Measurements from ENCODE around the gene DISC1. TPM values are rescaled to one million over a fixed set of nuclear protein-coding genes. Genes with fewer than 3 reads are reported as not detected.

The DISC1 gene
- polyA plus RNA-seq, 1 donor from 2014 or later = 0.84 TPM

DNA sequence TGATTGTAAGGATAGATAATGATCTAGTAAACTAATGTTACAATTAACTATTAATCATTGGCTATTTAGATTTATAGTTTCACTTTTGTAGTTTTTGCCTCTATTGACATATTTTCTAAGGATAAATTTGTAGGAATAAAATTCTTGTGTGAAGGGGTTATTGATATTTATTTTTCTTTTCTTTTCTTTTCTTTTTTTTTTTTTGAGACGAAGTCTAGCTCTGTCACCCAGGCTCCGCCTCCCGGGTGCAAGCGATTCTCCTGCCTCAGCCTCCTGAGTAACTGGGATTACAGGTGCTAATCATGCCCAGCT is 24.0 kb upstream of the DISC1 start:
- Histone ChIP-seq H4K20me1 (ENCODE audit: insufficient read depth) (no peaks in the 10 kb centered on the region), H2AFZ (ENCODE audit: low read depth, low read length) (no peak overlapping the region), H3K4me3 (ENCODE audit: low read length) (no peak overlapping the region), H3K9me3 (ENCODE audit: low read length) (no peaks in the 10 kb centered on the region), H3K27ac (ENCODE audit: low read length) (no peak overlapping the region), H3F3A (ENCODE audit: insufficient read depth, low read length, poor library complexity, severe bottlenecking) (no peaks in the 10 kb centered on the region), H3K27me3 (ENCODE audit: insufficient read depth, low read depth, low read length) (no peaks in the 10 kb centered on the region), H3K4me2 (ENCODE audit: low read length) (no peak overlapping the region), H3K79me2 (replicated peaks; ENCODE audit: insufficient read depth, low read length) (no peaks in the 10 kb centered on the region), H3K36me3 (ENCODE audit: insufficient read depth, low read length) (no peaks in the 10 kb centered on the region), H3K9me2 (ENCODE audit: insufficient read depth, low read length) (no peaks in the 10 kb centered on the region), H3K9ac (ENCODE audit: low read length) (no peak overlapping the region)
- TF ChIP-seq TAF1 (IDR thresholded peaks at IDR 0.05; ENCODE audit: low read depth) (no peak), RAD21 (conservative IDR thresholded peaks at IDR 0.05) (no peak), EZH2 (IDR thresholded peaks at IDR 0.05; ENCODE audit: borderline replicate concordance, insufficient read depth, low read length, poor library complexity, severe bottlenecking) (no peak), POLR2AphosphoS5 (IDR thresholded peaks at IDR 0.05) (no peak), EP300 (conservative IDR thresholded peaks at IDR 0.05; ENCODE audit: poor library complexity, severe bottlenecking) (no peak), MXI1 (conservative IDR thresholded peaks at IDR 0.05; ENCODE audit: poor library complexity, severe bottlenecking) (no peak), SMC3 (conservative IDR thresholded peaks at IDR 0.05; ENCODE audit: poor library complexity) (no peak)

DNA sequence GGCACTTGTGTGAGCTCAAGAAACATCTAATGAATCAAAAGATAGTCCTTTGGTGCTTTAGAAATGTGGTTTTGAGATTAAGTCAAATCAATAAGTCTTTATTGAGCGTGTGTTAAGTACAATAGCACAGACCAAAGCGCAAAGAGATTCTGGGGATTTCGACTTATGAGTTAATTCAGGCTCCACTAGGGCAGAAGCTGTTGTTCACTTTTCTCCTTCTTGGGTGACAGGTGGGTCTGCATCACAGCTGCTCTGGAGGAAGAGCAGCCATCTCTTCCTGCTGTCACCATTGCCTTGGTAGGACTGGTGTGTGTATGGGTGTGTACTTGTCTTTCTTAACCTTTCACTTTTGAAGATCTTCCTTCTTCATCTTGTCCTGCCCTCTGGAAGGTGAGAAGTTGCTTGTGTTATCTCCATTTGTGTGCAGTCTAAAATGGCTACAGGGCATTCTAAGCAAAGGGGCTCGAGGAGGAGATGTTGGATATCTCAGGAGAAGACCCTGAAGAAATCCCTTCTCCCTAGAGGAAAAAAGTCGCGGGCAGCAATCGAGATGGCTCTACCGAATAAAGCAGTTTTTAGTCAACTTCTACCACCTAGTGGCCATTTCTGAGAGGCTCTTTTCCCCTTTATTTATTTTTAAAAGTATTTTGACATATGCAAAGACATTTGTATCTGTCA is 22.9 kb upstream of the DISC1 start:
- no peak overlapping the region for H3K27ac ChIP-seq (ENCODE audit: low read length)
- no peaks in the 10 kb centered on the region for H4K20me1 ChIP-seq (ENCODE audit: insufficient read depth)
- H3K36me3 ChIP-seq (ENCODE audit: insufficient read depth, low read length) = no peaks in the 10 kb centered on the region
- H3F3A ChIP-seq (ENCODE audit: insufficient read depth, low read length, poor library complexity, severe bottlenecking) = no peaks in the 10 kb centered on the region
- no peak overlapping the region for H3K4me3 ChIP-seq (ENCODE audit: low read length)
- no peak overlapping the region for H3K4me2 ChIP-seq (ENCODE audit: low read length)
- no peak overlapping the region for H3K9ac ChIP-seq (ENCODE audit: low read length)
- H3K9me3 ChIP-seq (ENCODE audit: low read length) = no peaks in the 10 kb centered on the region
- no peak overlapping the region for H2AFZ ChIP-seq (ENCODE audit: low read depth, low read length)
- TF ChIP-seq POLR2AphosphoS5 (IDR thresholded peaks at IDR 0.05) (no peak), SMC3 (conservative IDR thresholded peaks at IDR 0.05; ENCODE audit: poor library complexity) (peak; percentile 76), RAD21 (conservative IDR thresholded peaks at IDR 0.05) (peak; percentile 79)
- TF ChIP-seq, protein P1, sequence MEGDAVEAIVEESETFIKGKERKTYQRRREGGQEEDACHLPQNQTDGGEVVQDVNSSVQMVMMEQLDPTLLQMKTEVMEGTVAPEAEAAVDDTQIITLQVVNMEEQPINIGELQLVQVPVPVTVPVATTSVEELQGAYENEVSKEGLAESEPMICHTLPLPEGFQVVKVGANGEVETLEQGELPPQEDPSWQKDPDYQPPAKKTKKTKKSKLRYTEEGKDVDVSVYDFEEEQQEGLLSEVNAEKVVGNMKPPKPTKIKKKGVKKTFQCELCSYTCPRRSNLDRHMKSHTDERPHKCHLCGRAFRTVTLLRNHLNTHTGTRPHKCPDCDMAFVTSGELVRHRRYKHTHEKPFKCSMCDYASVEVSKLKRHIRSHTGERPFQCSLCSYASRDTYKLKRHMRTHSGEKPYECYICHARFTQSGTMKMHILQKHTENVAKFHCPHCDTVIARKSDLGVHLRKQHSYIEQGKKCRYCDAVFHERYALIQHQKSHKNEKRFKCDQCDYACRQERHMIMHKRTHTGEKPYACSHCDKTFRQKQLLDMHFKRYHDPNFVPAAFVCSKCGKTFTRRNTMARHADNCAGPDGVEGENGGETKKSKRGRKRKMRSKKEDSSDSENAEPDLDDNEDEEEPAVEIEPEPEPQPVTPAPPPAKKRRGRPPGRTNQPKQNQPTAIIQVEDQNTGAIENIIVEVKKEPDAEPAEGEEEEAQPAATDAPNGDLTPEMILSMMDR (IDR thresholded peaks at IDR 0.05; ENCODE audit: poor library complexity, severe bottlenecking) = peak; percentile 78
- no peaks in the 10 kb centered on the region for H3K27me3 ChIP-seq (ENCODE audit: insufficient read depth, low read depth, low read length)
- H3K79me2 ChIP-seq (replicated peaks; ENCODE audit: insufficient read depth, low read length) = no peaks in the 10 kb centered on the region
- no peaks in the 10 kb centered on the region for H3K9me2 ChIP-seq (ENCODE audit: insufficient read depth, low read length)

DNA sequence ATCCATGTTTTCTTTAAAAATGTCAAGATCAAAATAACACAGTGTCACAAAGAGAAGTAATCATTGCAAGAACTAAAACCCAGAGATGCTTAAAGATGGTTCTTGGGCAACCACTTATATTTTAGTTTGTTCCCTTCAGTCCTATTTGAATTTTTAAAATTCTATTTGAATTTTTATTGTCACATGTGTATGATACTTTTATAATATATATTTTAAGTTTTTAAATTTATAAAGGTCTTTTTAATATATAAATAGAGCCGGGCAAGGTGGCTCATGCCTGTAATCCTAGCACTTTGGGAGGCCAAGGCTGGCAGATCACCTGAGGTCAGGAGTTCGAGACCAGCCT is 22.3 kb upstream of the DISC1 start:
- no peak overlapping the region for H3K4me3 ChIP-seq (ENCODE audit: low read length)
- no peak overlapping the region for H3K27ac ChIP-seq (ENCODE audit: low read length)
- TF ChIP-seq EZH2 (IDR thresholded peaks at IDR 0.05; ENCODE audit: borderline replicate concordance, insufficient read depth, low read length, poor library complexity, severe bottlenecking) (no peak), TAF1 (IDR thresholded peaks at IDR 0.05; ENCODE audit: low read depth) (no peak), POLR2AphosphoS5 (IDR thresholded peaks at IDR 0.05) (no peak), EP300 (conservative IDR thresholded peaks at IDR 0.05; ENCODE audit: poor library complexity, severe bottlenecking) (no peak), RAD21 (conservative IDR thresholded peaks at IDR 0.05) (no peak), SMC3 (conservative IDR thresholded peaks at IDR 0.05; ENCODE audit: poor library complexity) (no peak), MXI1 (conservative IDR thresholded peaks at IDR 0.05; ENCODE audit: poor library complexity, severe bottlenecking) (no peak)
- TF ChIP-seq, protein P1 (IDR thresholded peaks at IDR 0.05; ENCODE audit: poor library complexity, severe bottlenecking) = peak; percentile 21
- TF ChIP-seq, protein P2, sequence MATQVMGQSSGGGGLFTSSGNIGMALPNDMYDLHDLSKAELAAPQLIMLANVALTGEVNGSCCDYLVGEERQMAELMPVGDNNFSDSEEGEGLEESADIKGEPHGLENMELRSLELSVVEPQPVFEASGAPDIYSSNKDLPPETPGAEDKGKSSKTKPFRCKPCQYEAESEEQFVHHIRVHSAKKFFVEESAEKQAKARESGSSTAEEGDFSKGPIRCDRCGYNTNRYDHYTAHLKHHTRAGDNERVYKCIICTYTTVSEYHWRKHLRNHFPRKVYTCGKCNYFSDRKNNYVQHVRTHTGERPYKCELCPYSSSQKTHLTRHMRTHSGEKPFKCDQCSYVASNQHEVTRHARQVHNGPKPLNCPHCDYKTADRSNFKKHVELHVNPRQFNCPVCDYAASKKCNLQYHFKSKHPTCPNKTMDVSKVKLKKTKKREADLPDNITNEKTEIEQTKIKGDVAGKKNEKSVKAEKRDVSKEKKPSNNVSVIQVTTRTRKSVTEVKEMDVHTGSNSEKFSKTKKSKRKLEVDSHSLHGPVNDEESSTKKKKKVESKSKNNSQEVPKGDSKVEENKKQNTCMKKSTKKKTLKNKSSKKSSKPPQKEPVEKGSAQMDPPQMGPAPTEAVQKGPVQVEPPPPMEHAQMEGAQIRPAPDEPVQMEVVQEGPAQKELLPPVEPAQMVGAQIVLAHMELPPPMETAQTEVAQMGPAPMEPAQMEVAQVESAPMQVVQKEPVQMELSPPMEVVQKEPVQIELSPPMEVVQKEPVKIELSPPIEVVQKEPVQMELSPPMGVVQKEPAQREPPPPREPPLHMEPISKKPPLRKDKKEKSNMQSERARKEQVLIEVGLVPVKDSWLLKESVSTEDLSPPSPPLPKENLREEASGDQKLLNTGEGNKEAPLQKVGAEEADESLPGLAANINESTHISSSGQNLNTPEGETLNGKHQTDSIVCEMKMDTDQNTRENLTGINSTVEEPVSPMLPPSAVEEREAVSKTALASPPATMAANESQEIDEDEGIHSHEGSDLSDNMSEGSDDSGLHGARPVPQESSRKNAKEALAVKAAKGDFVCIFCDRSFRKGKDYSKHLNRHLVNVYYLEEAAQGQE (IDR thresholded peaks at IDR 0.05; ENCODE audit: borderline replicate concordance) = no peak
- no peaks in the 10 kb centered on the region for H3K36me3 ChIP-seq (ENCODE audit: insufficient read depth, low read length)
- no peak overlapping the region for H3K4me2 ChIP-seq (ENCODE audit: low read length)
- H3K9me3 ChIP-seq (ENCODE audit: low read length) = no peaks in the 10 kb centered on the region
- no peaks in the 10 kb centered on the region for H3K79me2 ChIP-seq (replicated peaks; ENCODE audit: insufficient read depth, low read length)
- H3K9me2 ChIP-seq (ENCODE audit: insufficient read depth, low read length) = no peaks in the 10 kb centered on the region
- no peaks in the 10 kb centered on the region for H3F3A ChIP-seq (ENCODE audit: insufficient read depth, low read length, poor library complexity, severe bottlenecking)
- no peak overlapping the region for H2AFZ ChIP-seq (ENCODE audit: low read depth, low read length)
- no peak overlapping the region for H3K9ac ChIP-seq (ENCODE audit: low read length)
- no peaks in the 10 kb centered on the region for H3K27me3 ChIP-seq (ENCODE audit: insufficient read depth, low read depth, low read length)
- H4K20me1 ChIP-seq (ENCODE audit: insufficient read depth) = no peaks in the 10 kb centered on the region

Measured in neural cell (in vitro differentiated cells).